Neural crest cell (in vitro differentiated cells): Measurements from ENCODE around the gene PPM1D. TPM values are rescaled to one million over a fixed set of nuclear protein-coding genes. Genes with fewer than 3 reads are reported as not detected.

Experiments
- DNase-seq: peaks from one replicate; pipeline ENCODE4 v3.0.0; 2021; ENCODE audit warnings: low read depth, mixed read lengths, low spot score
- H3K27ac Mint-ChIP-seq: one replicate; pipeline ENCODE4 v1.8.0; 2021; ENCODE audit warnings: mild to moderate bottlenecking, mixed read lengths; ENCODE audit not compliant: unreplicated experiment
- H3K27me3 Mint-ChIP-seq: 2 replicates; pipeline ENCODE4 v1.8.0; 2021; ENCODE audit warnings: low read depth, mild to moderate bottlenecking, mixed read lengths
- H3K36me3 Mint-ChIP-seq: 2 replicates; pipeline ENCODE4 v1.8.0; 2021; ENCODE audit warnings: low read depth, mild to moderate bottlenecking, mixed read lengths
- H3K4me1 Mint-ChIP-seq: 2 replicates; pipeline ENCODE4 v1.8.0; 2021; ENCODE audit warnings: mixed read lengths
- H3K4me3 Mint-ChIP-seq: one replicate; pipeline ENCODE4 v1.8.0; 2021; ENCODE audit warnings: mild to moderate bottlenecking, mixed read lengths
- H3K9me3 Mint-ChIP-seq: 2 replicates; pipeline ENCODE4 v1.8.0; 2021; ENCODE audit warnings: mixed read lengths
- CTCF ChIP-seq: fragments of 200-600 bp; sonication (generic); conservative IDR thresholded peaks from 2 replicates; pipeline ENCODE4 v1.5.0; 2021; ENCODE audit warnings: antibody characterized with exemption, mild to moderate bottlenecking
- total RNA-seq: library from RNA; stranded (reverse); gene quantifications from 2 replicates; pipeline ENCODE4 v1.2.1, GENCODE V29; 2021

PPM1D gene
- total RNA-seq, 1 donor from 2014 or later: 23.8 TPM

- Mint-ChIP-seq H3K27ac (no peak overlapping the region), H3K4me1 (no peaks in the 10 kb centered on the region)
- no peak for TF ChIP-seq CTCF
Measured at GRCh38 chr17:60713608-60714007, 113.6 kb downstream of the PPM1D start.

More at GRCh38 chr17:60713608-60714007, 113.6 kb downstream of the PPM1D start:
- Mint-ChIP-seq H3K9me3 (no peaks in the 10 kb centered on the region), H3K36me3 (no peaks in the 10 kb centered on the region), H3K4me3 (no peak overlapping the region), H3K27me3 (no peaks in the 10 kb centered on the region)
- no peak for DNase-seq

Other genes with a start within 250 kb of the PPM1D start
- 38.9 and 40.8 TPM in 2 replicates for gene USP32, start 208.1 kb upstream of the PPM1D start, total RNA-seq
- not detected in 2 replicates for gene CHCT1, start 177.7 kb upstream of the PPM1D start, total RNA-seq
- 55.3 and 59.2 TPM in 2 replicates for gene APPBP2, start 74.0 kb upstream of the PPM1D start, total RNA-seq
- gene BCAS3, start 77.7 kb downstream of the PPM1D start, total RNA-seq: 30.0 and 30.5 TPM in 2 replicates